ENCODE measurements around the gene IP6K3.
A peak's percentile ranks its signal among the peaks of the same experiment; 100 is the strongest.

The IP6K3 gene

DNA sequence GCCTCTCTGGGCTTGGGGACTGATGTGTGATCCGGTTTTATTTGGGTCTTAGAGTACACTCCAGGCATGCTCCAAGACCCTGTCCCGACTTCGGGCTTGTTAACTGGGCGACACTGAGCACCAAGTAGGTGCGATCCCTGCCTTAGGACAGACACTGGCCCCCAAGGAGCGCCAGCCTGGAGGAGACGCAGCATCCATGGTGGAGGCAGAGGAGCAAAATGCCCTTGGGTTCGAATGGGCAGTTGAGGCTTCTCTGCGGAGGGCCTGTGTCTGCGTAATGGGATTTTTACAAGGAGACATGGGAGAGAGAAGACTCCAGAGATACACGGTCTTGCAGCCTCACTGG lies 42.8 kb upstream of the IP6K3 start:
- TF ChIP-seq MAX (IDR thresholded peaks at IDR 0.05; ENCODE audit: low read depth, low read length) (no peak), POLR2A (IDR thresholded peaks at IDR 0.05; ENCODE audit: extremely low read depth, insufficient read length) (no peak), MYC (IDR thresholded peaks at IDR 0.05; ENCODE audit: low read depth, low read length) (no peak)
- TF ChIP-seq, protein P1, sequence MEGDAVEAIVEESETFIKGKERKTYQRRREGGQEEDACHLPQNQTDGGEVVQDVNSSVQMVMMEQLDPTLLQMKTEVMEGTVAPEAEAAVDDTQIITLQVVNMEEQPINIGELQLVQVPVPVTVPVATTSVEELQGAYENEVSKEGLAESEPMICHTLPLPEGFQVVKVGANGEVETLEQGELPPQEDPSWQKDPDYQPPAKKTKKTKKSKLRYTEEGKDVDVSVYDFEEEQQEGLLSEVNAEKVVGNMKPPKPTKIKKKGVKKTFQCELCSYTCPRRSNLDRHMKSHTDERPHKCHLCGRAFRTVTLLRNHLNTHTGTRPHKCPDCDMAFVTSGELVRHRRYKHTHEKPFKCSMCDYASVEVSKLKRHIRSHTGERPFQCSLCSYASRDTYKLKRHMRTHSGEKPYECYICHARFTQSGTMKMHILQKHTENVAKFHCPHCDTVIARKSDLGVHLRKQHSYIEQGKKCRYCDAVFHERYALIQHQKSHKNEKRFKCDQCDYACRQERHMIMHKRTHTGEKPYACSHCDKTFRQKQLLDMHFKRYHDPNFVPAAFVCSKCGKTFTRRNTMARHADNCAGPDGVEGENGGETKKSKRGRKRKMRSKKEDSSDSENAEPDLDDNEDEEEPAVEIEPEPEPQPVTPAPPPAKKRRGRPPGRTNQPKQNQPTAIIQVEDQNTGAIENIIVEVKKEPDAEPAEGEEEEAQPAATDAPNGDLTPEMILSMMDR (IDR thresholded peaks at IDR 0.05; ENCODE audit: low read depth, low read length), result no peak
- H3K4me3 ChIP-seq (ENCODE audit: low read depth, low read length), result peak overlapping the region; percentile 22
- DNase-seq (ENCODE audit: low read depth), result no peak

DNA sequence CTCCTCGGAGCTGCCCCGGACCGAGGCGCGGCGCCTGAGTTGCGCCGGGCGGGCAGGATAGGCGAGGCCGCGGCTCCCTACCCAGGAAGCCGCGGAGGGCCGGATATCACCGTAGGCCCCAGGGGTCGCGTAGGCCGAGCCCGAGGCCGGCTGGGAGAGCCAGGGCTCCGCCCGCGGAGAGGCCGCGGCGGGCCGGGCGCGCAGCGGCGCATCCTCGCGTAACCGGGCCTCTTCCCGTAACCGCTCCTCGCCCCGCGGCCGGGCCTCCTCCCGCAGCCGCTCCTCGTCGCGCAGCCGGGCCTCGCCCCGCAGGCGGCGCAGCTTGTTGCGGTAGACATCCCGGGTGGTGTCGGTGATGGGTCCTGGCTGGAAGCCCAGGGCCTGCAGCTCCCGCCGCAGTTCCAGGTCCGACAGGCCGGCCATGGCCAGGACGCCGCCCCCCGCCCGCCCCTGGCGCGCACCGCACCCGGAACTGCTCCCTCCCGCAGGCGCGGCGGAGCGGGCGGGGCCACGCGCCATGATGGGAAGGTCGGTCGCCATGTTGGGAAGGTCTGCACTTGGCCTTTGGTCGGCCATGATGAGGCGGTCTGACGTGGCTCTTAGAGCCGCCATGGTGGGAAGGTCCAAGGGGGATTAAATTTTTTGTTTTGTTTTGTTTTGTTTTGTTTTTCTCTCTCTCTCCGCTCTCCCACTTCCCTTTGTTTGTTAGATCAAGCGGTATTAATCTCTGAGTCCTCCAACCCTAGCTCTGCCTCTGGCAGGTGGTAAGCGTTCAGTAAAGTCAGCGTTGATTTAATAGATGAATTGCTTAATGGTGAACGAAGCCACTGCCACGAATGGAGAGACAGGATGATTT lies 42.2 kb upstream of the IP6K3 start, which contains the start of gene LEMD2:
LEMD2 (minus strand) TSS at position 437 of the 856 bp plus-strand sequence; CDS start at position 423, 14 bp downstream.
- DNase-seq (ENCODE audit: low read depth), result peak; percentile 96
- TF ChIP-seq MYC (IDR thresholded peaks at IDR 0.05; ENCODE audit: low read depth, low read length) (peak; percentile 32; the same call in 1 of the 2 replicates), MAX (IDR thresholded peaks at IDR 0.05; ENCODE audit: low read depth, low read length) (peak; percentile 50; the same call in 1 of the 2 replicates), POLR2A (IDR thresholded peaks at IDR 0.05; ENCODE audit: extremely low read depth, insufficient read length) (peak; percentile 71)
- TF ChIP-seq, protein P1 (IDR thresholded peaks at IDR 0.05; ENCODE audit: low read depth, low read length), result no peak
- peak within 1 kb of the TSS; percentile 76 for H3K4me3 ChIP-seq (ENCODE audit: low read depth, low read length)

GRCh38 chr6:33787954-33788693 lies 41.4 kb upstream of the IP6K3 start:
- TF ChIP-seq POLR2A (IDR thresholded peaks at IDR 0.05; ENCODE audit: extremely low read depth, insufficient read length) (peak; percentile 33), MYC (IDR thresholded peaks at IDR 0.05; ENCODE audit: low read depth, low read length) (peak; percentile 3; the same call in 1 of the 2 replicates), MAX (IDR thresholded peaks at IDR 0.05; ENCODE audit: low read depth, low read length) (peak; percentile 43)
- TF ChIP-seq, protein P1 (IDR thresholded peaks at IDR 0.05; ENCODE audit: low read depth, low read length), result no peak
- peak; percentile 89 for DNase-seq (ENCODE audit: low read depth)
- H3K4me3 ChIP-seq (ENCODE audit: low read depth, low read length), result peak overlapping the region; percentile 76

DNA sequence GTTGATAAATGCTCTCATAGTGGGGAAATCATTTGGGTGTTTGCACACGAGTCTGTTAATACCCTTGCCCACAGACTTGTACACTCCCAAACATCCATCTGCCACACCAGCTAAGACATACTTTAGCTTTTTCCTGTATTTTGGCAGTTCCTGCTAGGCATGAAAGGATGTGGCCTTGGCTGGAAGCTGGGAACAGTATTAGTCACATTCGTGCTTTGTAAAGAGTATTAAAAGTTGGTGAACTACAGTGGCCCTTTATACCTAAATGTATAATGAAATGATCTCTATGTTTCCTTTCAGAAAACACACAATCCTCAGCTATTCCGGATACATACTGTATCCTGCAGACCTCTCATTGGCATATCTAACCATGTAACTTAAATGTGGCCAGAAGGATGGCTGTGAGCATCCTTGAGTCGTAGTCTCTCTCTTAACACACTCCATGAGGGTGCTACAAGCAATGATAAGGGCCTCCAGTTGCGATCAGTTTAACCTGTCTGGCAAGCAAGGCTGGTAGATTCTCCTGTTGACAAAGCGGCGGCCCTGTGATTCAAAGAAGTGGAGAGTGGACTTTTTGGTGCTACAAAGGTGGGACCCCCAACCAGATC lies 40.7 kb upstream of the IP6K3 start:
- TF ChIP-seq, protein P1 (IDR thresholded peaks at IDR 0.05; ENCODE audit: low read depth, low read length), result no peak
- TF ChIP-seq POLR2A (IDR thresholded peaks at IDR 0.05; ENCODE audit: extremely low read depth, insufficient read length) (no peak), MYC (IDR thresholded peaks at IDR 0.05; ENCODE audit: low read depth, low read length) (no peak), MAX (IDR thresholded peaks at IDR 0.05; ENCODE audit: low read depth, low read length) (no peak)
- no peak for DNase-seq (ENCODE audit: low read depth)
- peak overlapping the region; percentile 76 for H3K4me3 ChIP-seq (ENCODE audit: low read depth, low read length)

GRCh38 chr6:33786736-33787135 lies 40.0 kb upstream of the IP6K3 start:
- H3K4me3 ChIP-seq (ENCODE audit: low read depth, low read length), result no peak overlapping the region
- TF ChIP-seq POLR2A (IDR thresholded peaks at IDR 0.05; ENCODE audit: extremely low read depth, insufficient read length), result no peak
- TF ChIP-seq MYC (IDR thresholded peaks at IDR 0.05; ENCODE audit: low read depth, low read length), result no peak
- TF ChIP-seq, protein P1 (IDR thresholded peaks at IDR 0.05; ENCODE audit: low read depth, low read length), result no peak
- no peak for TF ChIP-seq MAX (IDR thresholded peaks at IDR 0.05; ENCODE audit: low read depth, low read length)
- DNase-seq (ENCODE audit: low read depth), result no peak
